ENCODE data around the gene SMAD3. TPM values are rescaled to one million over a fixed set of nuclear protein-coding genes. Genes with fewer than 3 reads are reported as not detected.

Gene SMAD3
- total and polyA plus RNA-seq, 2 donors, result 8.8 to 21.6 TPM

DNA sequence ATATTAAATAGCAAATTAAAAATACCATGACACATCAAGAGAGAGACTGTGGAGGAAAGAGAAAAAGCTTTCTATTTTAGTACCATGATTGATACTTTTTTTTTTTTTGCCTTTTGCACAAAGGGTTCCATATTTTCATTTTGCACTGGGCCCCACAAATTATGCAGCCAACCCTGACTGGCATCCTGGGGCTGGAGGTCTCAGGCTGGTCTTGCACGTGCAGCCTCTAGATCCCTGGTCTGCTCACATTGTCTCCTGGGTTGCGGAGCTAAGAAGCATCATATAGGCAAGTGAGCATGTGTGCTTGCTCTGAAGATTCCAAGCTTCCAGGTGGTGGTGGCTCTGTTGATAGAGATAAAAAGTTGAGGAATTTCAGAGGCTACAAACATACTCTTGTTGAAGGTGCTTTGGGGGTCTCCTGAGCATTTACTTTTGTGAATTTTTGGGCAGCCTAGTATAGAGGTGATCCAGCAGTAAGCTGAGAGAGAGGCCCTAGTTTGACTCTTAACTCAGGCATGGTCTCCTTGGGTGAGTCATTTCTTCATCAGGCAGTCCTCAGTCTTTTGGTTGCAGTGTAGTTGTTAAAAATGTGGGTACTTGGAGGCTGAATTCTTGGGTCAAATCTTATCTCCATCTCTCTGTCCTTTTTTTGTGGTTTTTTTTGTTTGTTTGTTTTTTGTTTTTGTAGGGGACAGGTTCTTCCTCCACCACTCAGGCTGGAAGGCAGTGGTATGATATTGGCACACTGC lies 31.3 kb downstream of the SMAD3 start:
- Histone ChIP-seq H3K4me3 (ENCODE audit: low read length in 2 of 2) (no peak overlapping the region), H3K4me1 (ENCODE audit: control insufficient read depth in 2 of 2, insufficient read depth in 2 of 2, low read length in 2 of 2) (peaks cover 31 to 55% of the 10 kb centered on the region in 2 donors), H3K36me3 (ENCODE audit: control insufficient read depth in 2 of 2, insufficient read depth in 2 of 2, low read length in 1 of 2) (peaks cover 3 to 14% of the 10 kb centered on the region in 2 donors), H3K27me3 (ENCODE audit: control insufficient read depth in 2 of 2, insufficient read depth in 1 of 2, low read length in 1 of 2) (no peaks in the 10 kb centered on the region), H3K27ac (ENCODE audit: low read depth in 1 of 2, low read length in 1 of 2) (no peak overlapping the region), H3K9me3 (ENCODE audit: control insufficient read depth in 2 of 2, insufficient read depth in 1 of 2, low read length in 1 of 2) (no peaks in the 10 kb centered on the region)
- WGBS, result 77% methylated on average over 2 of the region's 2 CpGs
- no peak for DNase-seq (ENCODE audit: low read depth in 6 of 9, low spot score in 9 of 9)

DNA sequence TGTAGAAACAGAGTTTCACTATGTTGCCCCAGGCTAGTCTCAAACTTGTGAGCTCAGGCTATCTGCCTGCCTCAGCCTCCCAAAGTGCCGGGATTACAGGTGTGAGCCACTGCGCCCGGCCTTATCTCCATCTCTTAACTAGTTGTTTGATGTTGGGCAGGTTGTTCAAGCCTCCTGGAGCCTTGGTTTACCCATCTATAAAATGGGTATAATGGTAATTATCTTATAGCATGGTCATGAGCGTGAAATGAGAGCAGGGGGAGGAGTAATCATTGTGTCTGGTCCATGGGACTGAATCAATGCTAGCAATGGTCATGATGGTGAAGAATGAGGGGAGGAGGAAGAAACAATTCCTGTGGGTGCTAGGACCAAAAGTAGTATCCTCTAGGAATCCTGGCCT lies 32.0 kb downstream of the SMAD3 start:
- H3K27me3 ChIP-seq (ENCODE audit: control insufficient read depth in 2 of 2, insufficient read depth in 1 of 2, low read length in 1 of 2), result no peaks in the 10 kb centered on the region
- H3K9me3 ChIP-seq (ENCODE audit: control insufficient read depth in 2 of 2, insufficient read depth in 1 of 2, low read length in 1 of 2), result no peaks in the 10 kb centered on the region
- WGBS, result 99% methylated on average over 4 of the region's 4 CpGs
- H3K36me3 ChIP-seq (ENCODE audit: control insufficient read depth in 2 of 2, insufficient read depth in 2 of 2, low read length in 1 of 2), result peaks cover 3 to 14% of the 10 kb centered on the region in 2 donors
- H3K27ac ChIP-seq (ENCODE audit: low read depth in 1 of 2, low read length in 1 of 2), result no peak overlapping the region
- peaks cover 29 to 57% of the 10 kb centered on the region in 2 donors for H3K4me1 ChIP-seq (ENCODE audit: control insufficient read depth in 2 of 2, insufficient read depth in 2 of 2, low read length in 2 of 2)
- H3K4me3 ChIP-seq (ENCODE audit: low read length in 2 of 2), result no peak overlapping the region
- DNase-seq (ENCODE audit: low read depth in 6 of 9, low spot score in 9 of 9), result no peak

GRCh38 chr15:67097930-67098740 lies 32.7 kb downstream of the SMAD3 start:
- Histone ChIP-seq H3K27ac (ENCODE audit: low read depth in 1 of 2, low read length in 1 of 2) (peak overlapping the region in 1 of 2 donors; percentile 72), H3K27me3 (ENCODE audit: control insufficient read depth in 2 of 2, insufficient read depth in 1 of 2, low read length in 1 of 2) (no peaks in the 10 kb centered on the region), H3K4me3 (ENCODE audit: low read length in 2 of 2) (peak overlapping the region in 1 of 2 donors; percentile 3), H3K36me3 (ENCODE audit: control insufficient read depth in 2 of 2, insufficient read depth in 2 of 2, low read length in 1 of 2) (peaks cover 3 to 14% of the 10 kb centered on the region in 2 donors), H3K4me1 (ENCODE audit: control insufficient read depth in 2 of 2, insufficient read depth in 2 of 2, low read length in 2 of 2) (peaks cover 30 to 60% of the 10 kb centered on the region in 2 donors), H3K9me3 (ENCODE audit: control insufficient read depth in 2 of 2, insufficient read depth in 1 of 2, low read length in 1 of 2) (no peaks in the 10 kb centered on the region)
- WGBS, result 17% methylated on average over 14 of the region's 14 CpGs
- DNase-seq (ENCODE audit: low read depth in 6 of 9, low spot score in 9 of 9), result peak in 1 of 9 donors; percentile 62

GRCh38 chr15:67098768-67099282 lies 33.4 kb downstream of the SMAD3 start:
- Histone ChIP-seq H3K4me3 (ENCODE audit: low read length in 2 of 2) (no peak overlapping the region), H3K27ac (ENCODE audit: low read depth in 1 of 2, low read length in 1 of 2) (peak overlapping the region in 1 of 2 donors; percentile 72), H3K4me1 (ENCODE audit: control insufficient read depth in 2 of 2, insufficient read depth in 2 of 2, low read length in 2 of 2) (peaks cover 37 to 60% of the 10 kb centered on the region in 2 donors), H3K27me3 (ENCODE audit: control insufficient read depth in 2 of 2, insufficient read depth in 1 of 2, low read length in 1 of 2) (no peaks in the 10 kb centered on the region), H3K9me3 (ENCODE audit: control insufficient read depth in 2 of 2, insufficient read depth in 1 of 2, low read length in 1 of 2) (no peaks in the 10 kb centered on the region), H3K36me3 (ENCODE audit: control insufficient read depth in 2 of 2, insufficient read depth in 2 of 2, low read length in 1 of 2) (peaks cover 3 to 9% of the 10 kb centered on the region in 2 donors)
- DNase-seq (ENCODE audit: low read depth in 6 of 9, low spot score in 9 of 9), result no peak
- 53% methylated on average over 8 of the region's 8 CpGs for WGBS

- peak overlapping the region in 1 of 2 donors; percentile 85 for H3K27ac ChIP-seq (ENCODE audit: low read depth in 1 of 2, low read length in 1 of 2)
- H3K27me3 ChIP-seq (ENCODE audit: control insufficient read depth in 2 of 2, insufficient read depth in 1 of 2, low read length in 1 of 2), result no peaks in the 10 kb centered on the region
- peaks cover 49 to 70% of the 10 kb centered on the region in 2 donors for H3K4me1 ChIP-seq (ENCODE audit: control insufficient read depth in 2 of 2, insufficient read depth in 2 of 2, low read length in 2 of 2)
- no peak for DNase-seq (ENCODE audit: low read depth in 6 of 9, low spot score in 9 of 9)
- H3K9me3 ChIP-seq (ENCODE audit: control insufficient read depth in 2 of 2, insufficient read depth in 1 of 2, low read length in 1 of 2), result no peaks in the 10 kb centered on the region
- H3K36me3 ChIP-seq (ENCODE audit: control insufficient read depth in 2 of 2, insufficient read depth in 2 of 2, low read length in 1 of 2), result peaks cover 0 to 3% of the 10 kb centered on the region in 2 donors
- WGBS, result 66% methylated on average over 5 of the region's 5 CpGs
- no peak overlapping the region for H3K4me3 ChIP-seq (ENCODE audit: low read length in 2 of 2)
These were observed 34.9 kb downstream of the SMAD3 start for GRCh38 chr15:67100124-67100791.

GRCh38 chr15:67100801-67101581 lies 35.6 kb downstream of the SMAD3 start:
- 29% methylated on average over 7 of the region's 7 CpGs for WGBS
- H3K4me1 ChIP-seq (ENCODE audit: control insufficient read depth in 2 of 2, insufficient read depth in 2 of 2, low read length in 2 of 2), result peaks cover 49 to 77% of the 10 kb centered on the region in 2 donors
- no peak overlapping the region for H3K4me3 ChIP-seq (ENCODE audit: low read length in 2 of 2)
- no peaks in the 10 kb centered on the region for H3K9me3 ChIP-seq (ENCODE audit: control insufficient read depth in 2 of 2, insufficient read depth in 1 of 2, low read length in 1 of 2)
- H3K27ac ChIP-seq (ENCODE audit: low read depth in 1 of 2, low read length in 1 of 2), result peak overlapping the region; percentile 78 to 85
- DNase-seq (ENCODE audit: low read depth in 6 of 9, low spot score in 9 of 9), result peak in 3 of 9 donors; percentile 45 to 77 (median 48)
- peaks cover 0 to 3% of the 10 kb centered on the region in 2 donors for H3K36me3 ChIP-seq (ENCODE audit: control insufficient read depth in 2 of 2, insufficient read depth in 2 of 2, low read length in 1 of 2)
- peaks cover 0 to 3% of the 10 kb centered on the region in 2 donors for H3K27me3 ChIP-seq (ENCODE audit: control insufficient read depth in 2 of 2, insufficient read depth in 1 of 2, low read length in 1 of 2)

- DNase-seq (ENCODE audit: low read depth in 6 of 9, low spot score in 9 of 9), result peak in 1 of 9 donors; percentile 65
- Histone ChIP-seq H3K9me3 (ENCODE audit: control insufficient read depth in 2 of 2, insufficient read depth in 1 of 2, low read length in 1 of 2) (no peaks in the 10 kb centered on the region), H3K4me1 (ENCODE audit: control insufficient read depth in 2 of 2, insufficient read depth in 2 of 2, low read length in 2 of 2) (peaks cover 49 to 88% of the 10 kb centered on the region in 2 donors), H3K27ac (ENCODE audit: low read depth in 1 of 2, low read length in 1 of 2) (peak overlapping the region in 1 of 2 donors; percentile 8), H3K36me3 (ENCODE audit: control insufficient read depth in 2 of 2, insufficient read depth in 2 of 2, low read length in 1 of 2) (peaks cover 0 to 2% of the 10 kb centered on the region in 2 donors), H3K27me3 (ENCODE audit: control insufficient read depth in 2 of 2, insufficient read depth in 1 of 2, low read length in 1 of 2) (peaks cover 0 to 3% of the 10 kb centered on the region in 2 donors), H3K4me3 (ENCODE audit: low read length in 2 of 2) (no peak overlapping the region)
- WGBS, result 48% methylated on average over 8 of the region's 8 CpGs
These were observed 36.7 kb downstream of the SMAD3 start for GRCh38 chr15:67101911-67102598.

DNA sequence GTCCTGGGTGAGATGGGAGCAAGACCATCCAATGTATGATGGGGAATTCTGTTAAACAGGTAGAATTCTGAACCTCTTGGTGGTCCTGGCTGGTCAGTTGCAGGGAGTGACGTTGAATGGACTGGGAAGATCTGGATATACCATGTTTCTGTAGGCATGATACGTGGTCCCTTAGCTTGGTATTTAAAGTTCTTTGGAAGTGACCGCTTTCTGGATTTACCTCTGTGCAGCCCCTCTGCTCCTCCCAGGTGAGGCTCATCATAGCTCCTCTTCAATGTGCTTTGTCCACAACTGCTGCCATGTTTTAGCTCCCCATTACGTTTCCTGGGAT lies 37.2 kb downstream of the SMAD3 start:
- no peaks in the 10 kb centered on the region for H3K36me3 ChIP-seq (ENCODE audit: control insufficient read depth in 2 of 2, insufficient read depth in 2 of 2, low read length in 1 of 2)
- H3K27ac ChIP-seq (ENCODE audit: low read depth in 1 of 2, low read length in 1 of 2), result no peak overlapping the region
- peaks cover 0 to 3% of the 10 kb centered on the region in 2 donors for H3K27me3 ChIP-seq (ENCODE audit: control insufficient read depth in 2 of 2, insufficient read depth in 1 of 2, low read length in 1 of 2)
- 99% methylated on average over 4 of the region's 4 CpGs for WGBS
- H3K4me3 ChIP-seq (ENCODE audit: low read length in 2 of 2), result no peak overlapping the region
- no peaks in the 10 kb centered on the region for H3K9me3 ChIP-seq (ENCODE audit: control insufficient read depth in 2 of 2, insufficient read depth in 1 of 2, low read length in 1 of 2)
- peaks cover 46 to 90% of the 10 kb centered on the region in 2 donors for H3K4me1 ChIP-seq (ENCODE audit: control insufficient read depth in 2 of 2, insufficient read depth in 2 of 2, low read length in 2 of 2)
- DNase-seq (ENCODE audit: low read depth in 6 of 9, low spot score in 9 of 9), result no peak
